Glutamatergic neuron (in vitro differentiated cells): Measurements from ENCODE around the gene MGMT. TPM values are rescaled to one million over a fixed set of nuclear protein-coding genes. Genes with fewer than 3 reads are reported as not detected.

Source experiments
- DNase-seq: peaks from one replicate; pipeline ENCODE4 v3.0.0; 2022
- H3K27ac Mint-ChIP-seq: one replicate; pipeline ENCODE4 v1.8.0; 2020; ENCODE audit warnings: mild to moderate bottlenecking, mixed read lengths, inconsistent platforms; ENCODE audit not compliant: unreplicated experiment
- H3K27me3 Mint-ChIP-seq: one replicate; pipeline ENCODE4 v1.8.0; 2020; ENCODE audit warnings: mild to moderate bottlenecking, moderate library complexity, mixed read lengths, inconsistent platforms; ENCODE audit not compliant: unreplicated experiment
- H3K36me3 Mint-ChIP-seq: one replicate; pipeline ENCODE4 v1.8.0; 2020; ENCODE audit warnings: mild to moderate bottlenecking, mixed read lengths, inconsistent platforms; ENCODE audit not compliant: unreplicated experiment
- H3K4me1 Mint-ChIP-seq: one replicate; pipeline ENCODE4 v1.8.0; 2020; ENCODE audit warnings: mild to moderate bottlenecking, low read depth, mixed read lengths, inconsistent platforms; ENCODE audit not compliant: unreplicated experiment
- H3K4me3 Mint-ChIP-seq: one replicate; pipeline ENCODE4 v1.8.0; 2020; ENCODE audit warnings: mild to moderate bottlenecking, mixed read lengths, inconsistent platforms; ENCODE audit not compliant: unreplicated experiment
- H3K9me3 Mint-ChIP-seq: one replicate; pipeline ENCODE4 v1.8.0; 2020; ENCODE audit warnings: mild to moderate bottlenecking, moderate library complexity, mixed read lengths, inconsistent platforms; ENCODE audit not compliant: unreplicated experiment
- total RNA-seq: library from RNA; stranded (reverse); fragmentation: NEBNext Ultra II Directional; extraction: Animal tissue kit (Norgen Biotek cat#: 25700); gene quantifications from one replicate; pipeline ENCODE4 v1.2.1, GENCODE V29; 2021; ENCODE audit not compliant: unreplicated experiment
- TF ChIP-seq, protein P1 (sequence below): fragments of 200-600 bp; sonication (generic); IDR thresholded peaks from one replicate; pipeline ENCODE4 v1.5.0; 2021; ENCODE audit not compliant: partially characterized antibody, unreplicated experiment

The MGMT gene
- total RNA-seq, 1 donor from 2014 or later = 15.9 TPM

DNA sequence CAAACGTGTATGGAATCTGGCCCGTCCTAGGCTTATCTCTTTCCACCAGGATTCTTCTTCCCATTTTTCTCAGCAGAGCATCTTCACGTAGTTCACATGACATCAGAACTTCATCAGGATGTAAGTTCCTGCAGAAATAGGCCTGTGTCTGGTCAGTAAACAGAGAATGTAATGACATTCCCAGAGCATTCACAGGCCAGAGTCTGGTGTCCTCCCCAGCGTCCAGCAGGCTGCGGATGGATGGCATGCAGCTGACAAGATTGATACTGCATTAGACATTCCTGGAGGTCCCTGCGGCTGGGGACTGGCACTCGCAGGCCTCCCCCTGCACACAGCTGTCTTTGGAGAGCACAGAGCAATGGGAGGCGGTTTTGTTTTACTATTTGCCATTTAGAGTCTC, 28.7 kb downstream of the MGMT start:
- no peak for DNase-seq
- Mint-ChIP-seq H3K4me3 (no peak overlapping the region), H3K9me3 (peaks cover 6% of the 10 kb centered on the region), H3K27ac (no peak overlapping the region), H3K4me1 (no peaks in the 10 kb centered on the region), H3K36me3 (peaks cover 27% of the 10 kb centered on the region), H3K27me3 (peaks cover 3% of the 10 kb centered on the region)
- TF ChIP-seq, protein P1, sequence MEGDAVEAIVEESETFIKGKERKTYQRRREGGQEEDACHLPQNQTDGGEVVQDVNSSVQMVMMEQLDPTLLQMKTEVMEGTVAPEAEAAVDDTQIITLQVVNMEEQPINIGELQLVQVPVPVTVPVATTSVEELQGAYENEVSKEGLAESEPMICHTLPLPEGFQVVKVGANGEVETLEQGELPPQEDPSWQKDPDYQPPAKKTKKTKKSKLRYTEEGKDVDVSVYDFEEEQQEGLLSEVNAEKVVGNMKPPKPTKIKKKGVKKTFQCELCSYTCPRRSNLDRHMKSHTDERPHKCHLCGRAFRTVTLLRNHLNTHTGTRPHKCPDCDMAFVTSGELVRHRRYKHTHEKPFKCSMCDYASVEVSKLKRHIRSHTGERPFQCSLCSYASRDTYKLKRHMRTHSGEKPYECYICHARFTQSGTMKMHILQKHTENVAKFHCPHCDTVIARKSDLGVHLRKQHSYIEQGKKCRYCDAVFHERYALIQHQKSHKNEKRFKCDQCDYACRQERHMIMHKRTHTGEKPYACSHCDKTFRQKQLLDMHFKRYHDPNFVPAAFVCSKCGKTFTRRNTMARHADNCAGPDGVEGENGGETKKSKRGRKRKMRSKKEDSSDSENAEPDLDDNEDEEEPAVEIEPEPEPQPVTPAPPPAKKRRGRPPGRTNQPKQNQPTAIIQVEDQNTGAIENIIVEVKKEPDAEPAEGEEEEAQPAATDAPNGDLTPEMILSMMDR = no peak

DNA sequence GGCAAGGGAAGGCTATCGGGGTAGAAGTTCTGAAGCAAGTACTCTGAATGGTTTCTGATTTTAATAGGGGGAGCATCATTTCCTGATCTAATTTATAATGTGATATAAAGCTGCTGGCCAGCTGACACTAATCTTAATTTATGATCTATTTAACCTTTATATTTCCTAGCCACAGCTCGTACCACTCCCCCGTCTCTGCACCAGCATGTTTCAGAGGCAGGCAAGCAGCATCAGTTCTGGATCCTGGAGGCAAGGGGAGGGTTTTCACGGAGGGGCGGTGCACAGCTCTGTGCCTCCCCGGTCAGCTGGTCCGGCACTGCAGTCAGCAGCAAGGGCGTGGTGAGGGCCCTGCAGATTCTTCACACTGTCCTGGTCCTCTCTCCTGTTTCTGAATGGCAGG, 30.0 kb downstream of the MGMT start:
- Mint-ChIP-seq H3K9me3 (peaks cover 5% of the 10 kb centered on the region), H3K27ac (no peak overlapping the region), H3K4me3 (no peak overlapping the region), H3K36me3 (peaks cover 18% of the 10 kb centered on the region), H3K27me3 (peaks cover 3% of the 10 kb centered on the region), H3K4me1 (no peaks in the 10 kb centered on the region)
- no peak for DNase-seq
- TF ChIP-seq, protein P1 = no peak

DNA sequence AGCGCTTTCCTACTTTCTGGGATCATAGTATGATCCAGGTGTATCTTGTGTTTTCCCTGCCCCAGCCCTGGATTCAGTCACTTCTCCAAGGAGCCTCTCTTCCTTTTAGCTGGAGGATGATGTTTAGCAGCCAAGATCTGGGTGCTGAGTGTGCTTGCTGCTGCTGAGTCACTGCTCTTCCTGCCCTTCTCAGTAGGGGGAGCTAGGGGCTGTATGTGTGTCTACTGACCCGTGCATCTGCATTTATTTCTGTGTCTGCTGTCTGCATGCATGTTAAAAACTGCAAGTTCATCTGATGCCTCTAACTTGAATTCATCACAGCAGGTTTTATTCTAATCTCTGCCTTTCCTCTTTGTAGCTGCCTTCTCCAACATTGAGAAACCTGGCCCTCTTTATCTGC, 31.6 kb downstream of the MGMT start:
- peaks cover 3% of the 10 kb centered on the region for H3K27me3 Mint-ChIP-seq
- no peak for DNase-seq
- peaks cover 11% of the 10 kb centered on the region for H3K36me3 Mint-ChIP-seq
- H3K4me1 Mint-ChIP-seq = no peaks in the 10 kb centered on the region
- H3K27ac Mint-ChIP-seq = no peak overlapping the region
- TF ChIP-seq, protein P1 = no peak
- H3K9me3 Mint-ChIP-seq = peaks cover 3% of the 10 kb centered on the region
- no peak overlapping the region for H3K4me3 Mint-ChIP-seq

DNA sequence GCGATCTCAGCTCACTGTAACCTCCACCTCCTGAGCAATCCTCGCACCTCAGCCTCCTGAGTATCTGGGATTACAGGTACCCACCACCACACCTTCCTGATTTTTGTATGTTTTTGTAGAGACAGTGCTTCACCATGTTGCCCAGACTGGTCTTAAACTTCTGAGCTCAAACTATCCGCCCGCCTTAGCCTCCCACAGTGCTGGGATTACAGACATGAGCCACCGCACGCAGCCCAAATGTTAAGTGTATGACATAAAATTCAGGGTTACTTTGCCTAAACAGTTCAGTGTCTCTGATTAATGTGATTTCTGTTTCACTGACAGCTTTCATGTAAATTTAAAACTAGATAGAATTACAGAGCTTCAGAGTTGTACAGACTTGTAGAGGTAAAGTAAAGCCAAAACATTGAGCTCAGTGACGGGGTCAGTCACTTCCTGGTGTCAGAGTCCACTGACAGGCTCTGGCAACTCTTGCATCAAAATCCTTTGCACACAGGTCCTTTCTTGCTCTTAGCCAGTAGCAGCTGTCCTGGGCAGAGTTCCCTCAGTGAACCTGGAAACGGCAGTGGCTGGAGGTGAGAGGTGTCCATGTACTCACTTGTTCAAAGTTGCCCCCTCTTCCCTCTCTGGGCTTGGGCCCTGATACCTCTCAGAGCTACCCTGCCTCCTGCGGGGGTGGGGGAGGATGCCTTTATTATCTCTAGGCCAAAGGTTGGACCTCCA, 33.7 kb downstream of the MGMT start:
- Mint-ChIP-seq H3K4me3 (no peak overlapping the region), H3K27me3 (peaks cover 3% of the 10 kb centered on the region), H3K27ac (no peak overlapping the region), H3K9me3 (peaks cover 3% of the 10 kb centered on the region), H3K36me3 (peaks cover 11% of the 10 kb centered on the region), H3K4me1 (no peaks in the 10 kb centered on the region)
- DNase-seq = no peak
- TF ChIP-seq, protein P1 = no peak

DNA sequence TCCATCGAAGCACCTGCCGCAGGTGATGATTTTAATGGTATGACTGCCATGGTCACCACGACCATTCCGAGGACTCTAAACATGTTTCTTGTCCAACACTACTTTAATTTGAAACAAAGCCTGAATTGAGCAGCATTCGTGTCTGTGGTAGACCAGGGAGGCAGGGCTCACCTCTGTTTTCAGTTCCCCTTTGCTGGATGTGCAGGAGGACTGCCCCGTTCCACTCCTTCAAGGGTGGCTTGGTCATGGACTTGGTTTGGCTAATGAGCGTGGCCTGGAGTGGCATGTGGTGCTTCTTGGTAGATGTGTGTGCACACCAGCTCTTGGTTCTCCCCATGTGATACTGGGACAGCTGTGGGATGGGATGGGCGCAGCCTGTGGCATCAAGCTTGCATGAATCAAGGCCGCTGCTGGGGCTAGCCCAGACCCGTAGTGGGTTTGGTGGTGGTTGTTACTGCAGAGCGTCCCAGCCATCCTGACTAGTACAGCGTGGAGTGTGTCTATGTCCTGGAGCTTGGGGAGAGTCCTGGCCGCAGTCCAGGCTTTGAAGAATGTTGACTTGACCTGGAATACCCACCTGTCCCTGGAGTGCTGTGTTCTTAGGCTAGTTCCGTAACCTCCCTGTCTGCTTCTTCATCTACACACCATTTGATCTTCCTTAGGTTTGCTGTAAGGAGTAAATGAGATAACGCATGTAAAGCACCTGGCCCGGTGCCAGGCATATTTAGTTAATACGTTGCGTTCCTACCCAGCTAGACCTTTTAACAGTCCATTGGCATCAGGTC, 34.8 kb downstream of the MGMT start:
- DNase-seq = no peak
- TF ChIP-seq, protein P1 = no peak
- Mint-ChIP-seq H3K9me3 (peaks cover 3% of the 10 kb centered on the region), H3K36me3 (peaks cover 11% of the 10 kb centered on the region), H3K4me1 (no peaks in the 10 kb centered on the region), H3K4me3 (no peak overlapping the region), H3K27me3 (peaks cover 3% of the 10 kb centered on the region), H3K27ac (no peak overlapping the region)
